Esophagus squamous epithelium (tissue), 4 donors: ENCODE measurements around the gene RXFP3.
A peak's percentile ranks its signal among the peaks of the same experiment; 100 is the strongest.

Experiments used
- CTCF ChIP-seq, 6 experiments: fragments of 450-650 bp in 4 of 6; fragments of 200-600 bp in 2 of 6; sonication (generic) in 2 of 6; IDR thresholded peaks; one replicate each; pipeline ENCODE4 v1.5.1; 2016 to 2019; ENCODE audit warnings: antibody characterized with exemption in 6 of 6, mild to moderate bottlenecking in 4 of 6, moderate library complexity in 4 of 6
- POLR2A ChIP-seq, 4 donors: fragments of 450-650 bp; IDR thresholded peaks; one replicate each; pipeline ENCODE4 v1.6.1; 2017; ENCODE audit warnings: antibody characterized with exemption in 4 of 4, mild to moderate bottlenecking in 4 of 4, moderate library complexity in 3 of 4

GRCh38 chr5:33969572-33970452 is 33.6 kb downstream of the RXFP3 start:
- no peak for TF ChIP-seq POLR2A (IDR thresholded peaks at IDR 0.05)
- peak in 5 of 6 experiments; percentile 31 to 59 (median 46) for TF ChIP-seq CTCF (IDR thresholded peaks at IDR 0.05)
